Adrenal gland (tissue), 12 donors: Measurements from ENCODE around the gene PLCB1. TPM values are rescaled to one million over a fixed set of nuclear protein-coding genes. Genes with fewer than 3 reads are reported as not detected.
A peak's percentile ranks its signal among the peaks of the same experiment; 100 is the strongest.

ENCODE experiments used
- DNase-seq, 7 donors: peaks; one replicate each; pipeline ENCODE4 v3.0.0-alpha.2; 2019 to 2020
- H3K27ac ChIP-seq, 5 donors: fragments of 200-600 bp; sonication (generic) in 4 of 5; 1 replicate in 3 of 5; 2 replicates in 2 of 5; pipeline versions ENCODE4 v1.5.1 to v1.8.0; 2016 to 2020; ENCODE audit warnings: mild to moderate bottlenecking in 1 of 5
- H3K27me3 ChIP-seq: fragments of 200-600 bp; 2 replicates; pipeline ENCODE4 v1.8.0; 2021
- H3K36me3 ChIP-seq, 2 donors: fragments of 200-600 bp; replicated peaks in 1 of 2; 1 replicate in 1 of 2; 2 replicates in 1 of 2; pipeline versions ENCODE4 v1.5.1 to v1.8.0; 2018 to 2022
- H3K4me1 ChIP-seq, 2 donors: fragments of 200-600 bp; replicated peaks in 1 of 2; 1 replicate in 1 of 2; 2 replicates in 1 of 2; pipeline versions ENCODE4 v1.5.1 to v1.8.0; 2018 to 2021
- H3K4me3 ChIP-seq, 4 donors: fragments of 200-600 bp; sonication (generic) in 3 of 4; one replicate each; pipeline ENCODE4 v1.5.1; 2016 to 2018
- H3K9me3 ChIP-seq, 3 donors: fragments of 200-600 bp; sonication (generic) in 1 of 3; replicated peaks in 1 of 3; 1 replicate in 2 of 3; 2 replicates in 1 of 3; pipeline versions ENCODE4 v1.5.1 to v1.8.0; 2016 to 2021
- POLR2A ChIP-seq, 2 donors: fragments of 450-650 bp; IDR thresholded peaks; one replicate each; pipeline ENCODE4 v1.6.1; 2017; ENCODE audit warnings: antibody characterized with exemption in 2 of 2, mild to moderate bottlenecking in 2 of 2, moderate library complexity in 1 of 2
- WGBS, 4 donors: extraction: QIAGEN DNeasy Blood & Tissue Kit in 2 of 4; methylation state at CpG; one replicate each; pipeline versions ENCODE4 v1.1.5 to v1.1.7; 2013 to 2017; 5-methylcytosine and 5-hydroxymethylcytosine counted together
- intact Hi-C, 2 donors: fragments of 100-400 bp; cut with DNase I; formaldehyde crosslinking; loops; one replicate each; pipeline versions ENCODE4 v1.14.1 to v1.15.0; 2022 to 2023
- polyA plus RNA-seq, 3 donors: library from polyadenylated mRNA; stranded (reverse); fragments of 200-250 nt in 2 of 3; fragments of 350-450 nt in 1 of 3; fragmentation: Illumina TruSeq in 1 of 3; extraction: RNeasy Lipid Tissue Mini Kit (QIAGEN cat#74804) in 1 of 3; gene quantifications; one replicate each; pipeline ENCODE4 v1.2.3, GENCODE V29; 2013 to 2014
- total RNA-seq, 9 donors: library from RNA; depleted of rRNA in 4 of 9; stranded (reverse); fragments of >200 nt in 4 of 9; fragments of 120-200 nt in 1 of 9; fragmentation: NEBNext Ultra II Directional in 1 of 9; extraction: Animal tissue kit (Norgen Biotek cat#: 25700) in 1 of 9; gene quantifications; one replicate each; pipeline versions ENCODE4 v1.1.0 to v1.2.4, GENCODE V29; 2013 to 2023
- TF ChIP-seq, protein P1 (sequence below), 6 experiments: fragments of 450-650 bp in 4 of 6; fragments of 200-600 bp in 2 of 6; sonication (generic) in 1 of 6; IDR thresholded peaks; 1 replicate in 5 of 6; 2 replicates in 1 of 6; pipeline versions ENCODE4 v1.5.1 to v1.8.0; 2016 to 2021; ENCODE audit warnings: antibody characterized with exemption in 6 of 6, mild to moderate bottlenecking in 2 of 6, moderate library complexity in 1 of 6
- donor health status: healthy with polysubstance abuse.
- donor health status: Bipolar disorder and iron deficiency.
- donor health status: DM: yes; HTN: yes; CAD: no.
- donor health status: DM: no; HTN: no; CAD: no.
- donor health status: DM: no; HTN: no; CAD: no.
- donor health status: DM: yes; HTN: yes; CAD: no.

The PLCB1 gene
- total and polyA plus RNA-seq, 12 donors = 7.7 to 56.6 (median 27.9) TPM

DNA sequence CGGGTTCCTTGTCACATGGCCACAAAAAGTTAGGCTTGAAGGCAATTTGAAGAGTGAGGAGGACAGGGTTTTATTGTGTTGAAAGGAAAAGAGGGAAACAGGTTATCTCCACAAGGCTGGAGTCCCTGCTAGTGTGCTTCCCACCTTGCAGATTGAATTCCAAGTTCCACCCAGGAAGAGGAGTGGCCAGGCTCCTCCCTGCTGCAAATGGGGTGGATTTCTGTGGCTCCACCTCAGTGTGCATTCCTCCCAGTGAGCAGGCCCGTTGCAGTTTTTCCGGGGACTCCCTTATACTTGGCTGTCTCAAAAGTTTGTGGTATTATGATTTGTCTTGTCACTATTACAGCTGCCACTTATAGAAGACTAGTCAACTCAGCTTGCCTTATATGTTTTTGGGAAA, 655.0 kb downstream of the PLCB1 start:
- intact Hi-C loops = loop anchor here in 1 of 2 donors (10.0 kb wide), 1 partner anchor 578 kb away; no protein-coding TSS in a partner anchor
- Histone ChIP-seq H3K4me1 (no peaks in the 10 kb centered on the region), H3K9me3 (no peaks in the 10 kb centered on the region), H3K27me3 (no peaks in the 10 kb centered on the region), H3K27ac (no peak overlapping the region), H3K4me3 (no peak overlapping the region), H3K36me3 (no peaks in the 10 kb centered on the region)
- WGBS, 4 donors = 84 to 95% (median 87%) methylated on average over 3 of the region's 3 CpGs
- DNase-seq = no peak
- TF ChIP-seq, protein P1, sequence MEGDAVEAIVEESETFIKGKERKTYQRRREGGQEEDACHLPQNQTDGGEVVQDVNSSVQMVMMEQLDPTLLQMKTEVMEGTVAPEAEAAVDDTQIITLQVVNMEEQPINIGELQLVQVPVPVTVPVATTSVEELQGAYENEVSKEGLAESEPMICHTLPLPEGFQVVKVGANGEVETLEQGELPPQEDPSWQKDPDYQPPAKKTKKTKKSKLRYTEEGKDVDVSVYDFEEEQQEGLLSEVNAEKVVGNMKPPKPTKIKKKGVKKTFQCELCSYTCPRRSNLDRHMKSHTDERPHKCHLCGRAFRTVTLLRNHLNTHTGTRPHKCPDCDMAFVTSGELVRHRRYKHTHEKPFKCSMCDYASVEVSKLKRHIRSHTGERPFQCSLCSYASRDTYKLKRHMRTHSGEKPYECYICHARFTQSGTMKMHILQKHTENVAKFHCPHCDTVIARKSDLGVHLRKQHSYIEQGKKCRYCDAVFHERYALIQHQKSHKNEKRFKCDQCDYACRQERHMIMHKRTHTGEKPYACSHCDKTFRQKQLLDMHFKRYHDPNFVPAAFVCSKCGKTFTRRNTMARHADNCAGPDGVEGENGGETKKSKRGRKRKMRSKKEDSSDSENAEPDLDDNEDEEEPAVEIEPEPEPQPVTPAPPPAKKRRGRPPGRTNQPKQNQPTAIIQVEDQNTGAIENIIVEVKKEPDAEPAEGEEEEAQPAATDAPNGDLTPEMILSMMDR (IDR thresholded peaks at IDR 0.05) = no peak
- no peak for TF ChIP-seq POLR2A (IDR thresholded peaks at IDR 0.05)

DNA sequence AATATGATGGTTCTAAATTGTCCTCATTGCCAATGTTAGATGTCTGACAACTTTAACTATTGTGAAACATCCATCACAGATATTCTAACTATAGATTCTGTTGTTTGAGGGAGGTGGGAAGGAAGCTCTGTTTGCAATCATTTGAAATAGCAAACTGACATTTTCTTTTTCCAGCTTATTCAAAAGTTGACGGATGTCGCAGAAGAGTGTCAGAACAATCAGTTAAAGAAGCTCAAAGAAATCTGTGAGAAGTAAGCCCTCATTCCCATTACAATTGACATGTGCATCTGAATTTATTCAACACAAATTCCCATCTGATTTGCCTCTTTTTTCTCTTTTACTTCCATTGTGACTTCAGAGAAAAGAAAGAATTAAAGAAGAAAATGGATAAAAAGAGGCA, 656.2 kb downstream of the PLCB1 start:
- 93 to 98% (median 96%) methylated on average over 2 of the region's 2 CpGs for WGBS, 4 donors
- Histone ChIP-seq H3K4me1 (no peaks in the 10 kb centered on the region), H3K27me3 (no peaks in the 10 kb centered on the region), H3K27ac (no peak overlapping the region), H3K36me3 (no peaks in the 10 kb centered on the region), H3K9me3 (no peaks in the 10 kb centered on the region), H3K4me3 (no peak overlapping the region)
- TF ChIP-seq, protein P1 (IDR thresholded peaks at IDR 0.05) = no peak
- no peak for TF ChIP-seq POLR2A (IDR thresholded peaks at IDR 0.05)
- intact Hi-C loops = loop anchor here in 1 of 2 donors (10.0 kb wide), 1 partner anchor 577 kb away; no protein-coding TSS in a partner anchor
- no peak for DNase-seq

DNA sequence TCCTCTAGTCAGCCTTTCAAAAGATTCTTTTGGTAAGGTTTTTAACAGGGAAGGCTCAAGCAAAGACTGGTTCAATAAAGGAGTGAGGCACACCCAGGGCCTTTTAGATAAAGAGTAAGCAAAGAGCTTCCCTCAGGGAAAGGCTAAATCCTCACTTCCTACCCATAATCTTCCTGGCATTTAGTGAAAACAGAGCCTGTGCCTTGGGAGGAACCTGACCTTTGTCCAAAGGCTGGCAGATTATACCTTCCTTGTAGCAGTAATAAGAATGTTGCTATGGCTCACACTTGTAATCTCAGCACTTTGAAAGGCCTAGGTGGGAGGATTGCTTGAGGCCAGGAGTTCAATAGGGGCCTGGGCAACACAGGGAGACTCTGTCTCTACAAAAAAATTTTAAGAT, 656.8 kb downstream of the PLCB1 start:
- no peaks in the 10 kb centered on the region for H3K36me3 ChIP-seq
- no peak overlapping the region for H3K27ac ChIP-seq
- intact Hi-C loops = loop anchor here in 1 of 2 donors (10.0 kb wide), 1 partner anchor 576 kb away; no protein-coding TSS in a partner anchor
- no peaks in the 10 kb centered on the region for H3K27me3 ChIP-seq
- no peaks in the 10 kb centered on the region for H3K9me3 ChIP-seq
- no peak for TF ChIP-seq POLR2A (IDR thresholded peaks at IDR 0.05)
- TF ChIP-seq, protein P1 (IDR thresholded peaks at IDR 0.05) = no peak
- no peak overlapping the region for H3K4me3 ChIP-seq
- no peak for DNase-seq
- no peaks in the 10 kb centered on the region for H3K4me1 ChIP-seq

DNA sequence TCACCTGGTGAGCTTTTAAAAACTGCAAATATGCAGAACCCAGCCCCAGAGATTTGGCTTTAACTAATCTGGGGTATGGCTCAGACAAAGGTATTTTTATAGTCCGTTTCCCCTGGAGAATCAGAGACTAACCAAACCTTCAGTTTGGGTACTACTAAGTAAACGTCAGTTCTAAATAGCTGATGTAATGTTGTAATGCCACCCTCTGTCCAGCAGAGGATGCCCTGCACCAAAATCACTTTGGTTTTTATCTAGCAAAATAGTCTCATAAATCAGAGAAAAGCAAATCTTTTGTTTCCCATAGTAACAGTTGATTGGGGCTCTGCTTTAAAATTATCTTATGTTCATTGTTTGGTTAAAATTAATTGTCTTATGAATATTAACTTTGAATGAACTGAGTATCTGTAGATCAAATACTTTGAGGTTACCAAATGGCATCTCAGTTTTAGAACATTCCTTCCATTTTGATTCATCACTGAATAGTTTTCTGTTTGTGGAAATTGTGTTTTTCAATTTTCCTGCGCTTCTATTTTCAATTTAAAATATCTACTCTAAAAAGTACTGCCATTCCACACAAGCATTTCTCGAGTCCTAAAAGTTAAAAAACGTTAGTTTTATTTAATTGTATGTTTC, 658.5 kb downstream of the PLCB1 start:
- Histone ChIP-seq H3K27ac (no peak overlapping the region), H3K36me3 (no peaks in the 10 kb centered on the region), H3K9me3 (no peaks in the 10 kb centered on the region), H3K4me3 (no peak overlapping the region), H3K4me1 (no peaks in the 10 kb centered on the region), H3K27me3 (no peaks in the 10 kb centered on the region)
- intact Hi-C loops = no loop called here
- TF ChIP-seq, protein P1 (IDR thresholded peaks at IDR 0.05) = peak; percentile 90 to 97 (median 94)
- TF ChIP-seq POLR2A (IDR thresholded peaks at IDR 0.05) = no peak
- peak in 5 of 7 donors; percentile 20 to 80 (median 47) for DNase-seq
- 59 to 66% (median 61%) methylated on average over 5 of the region's 5 CpGs for WGBS, 4 donors
